HEK293T (cell line): ENCODE data around the gene TSPAN16.

Experiments used
- ARNT ChIP-seq: fragments of 450-650 bp; IDR thresholded peaks from 2 replicates; pipeline ENCODE4 v1.6.1; 2017; ENCODE audit warnings: mild to moderate bottlenecking
- BHLHE40 ChIP-seq: fragments of 450-650 bp; IDR thresholded peaks from 2 replicates; pipeline ENCODE4 v1.6.1; 2016; ENCODE audit warnings: mild to moderate bottlenecking, moderate library complexity, borderline replicate concordance
- CTBP1 ChIP-seq: fragments of 450-650 bp; IDR thresholded peaks from 2 replicates; pipeline ENCODE4 v1.6.1; 2016; ENCODE audit warnings: borderline replicate concordance
- FOXA1 ChIP-seq: fragments of 450-650 bp; IDR thresholded peaks from 2 replicates; pipeline ENCODE4 v1.6.1; 2016; ENCODE audit warnings: mild to moderate bottlenecking
- FOXM1 ChIP-seq: fragments of 450-650 bp; IDR thresholded peaks from 2 replicates; pipeline ENCODE4 v1.6.1; 2017; ENCODE audit warnings: mild to moderate bottlenecking, borderline replicate concordance
- HDGF ChIP-seq: fragments of 450-650 bp; IDR thresholded peaks from 2 replicates; pipeline ENCODE4 v1.6.1; 2017; ENCODE audit warnings: antibody characterized with exemption, borderline replicate concordance
- LEF1 ChIP-seq: fragments of 450-650 bp; IDR thresholded peaks from 2 replicates; pipeline ENCODE4 v1.6.1; 2017; ENCODE audit warnings: mild to moderate bottlenecking, borderline replicate concordance
- NFRKB ChIP-seq: fragments of 450-650 bp; IDR thresholded peaks from 2 replicates; pipeline ENCODE4 v1.6.1; 2016; ENCODE audit warnings: mild to moderate bottlenecking, moderate library complexity
- PKNOX1 ChIP-seq: fragments of 450-650 bp; IDR thresholded peaks from 2 replicates; pipeline ENCODE4 v1.6.1; 2016
- SP1 ChIP-seq: fragments of 450-650 bp; IDR thresholded peaks from 2 replicates; pipeline ENCODE4 v1.6.1; 2017
- SUZ12 ChIP-seq: fragments of 450-650 bp; IDR thresholded peaks from 2 replicates; pipeline ENCODE4 v1.6.1; 2016; ENCODE audit warnings: mild to moderate bottlenecking
- TARDBP ChIP-seq: fragments of 450-650 bp; IDR thresholded peaks from 2 replicates; pipeline ENCODE4 v1.6.1; 2016
- ZNF384 ChIP-seq: fragments of 450-650 bp; IDR thresholded peaks from 2 replicates; pipeline ENCODE4 v1.6.1; 2016

GRCh38 chr19:11332822-11333221 is 36.9 kb downstream of the TSPAN16 start:
- TF ChIP-seq FOXA1, result no peak
- no peak for TF ChIP-seq ZNF384
- no peak for TF ChIP-seq PKNOX1
- no peak for TF ChIP-seq HDGF
- no peak for TF ChIP-seq TARDBP
- no peak for TF ChIP-seq SP1
- no peak for TF ChIP-seq FOXM1
- TF ChIP-seq BHLHE40, result no peak
- no peak for TF ChIP-seq CTBP1
- TF ChIP-seq NFRKB, result no peak
- TF ChIP-seq LEF1, result no peak
- TF ChIP-seq ARNT, result no peak
- TF ChIP-seq SUZ12, result no peak
